ENCODE data around the gene PCID2. TPM values are rescaled to one million over a fixed set of nuclear protein-coding genes. Genes with fewer than 3 reads are reported as not detected.

Gene PCID2
- total RNA-seq, 1 donor from 2014 or later, result 61.1 TPM

- Histone ChIP-seq H3K4me3 (ENCODE audit: low read depth, low read length) (no peak overlapping the region), H3K27me3 (ENCODE audit: control insufficient read depth, insufficient read depth, low read length) (no peaks in the 10 kb centered on the region), H3K36me3 (ENCODE audit: control insufficient read depth, insufficient read depth, low read length) (no peaks in the 10 kb centered on the region)
- FAIRE-seq (no peak), DNase-seq (ENCODE audit: low read depth) (no peak)
- no peak for TF ChIP-seq CTCF (IDR thresholded peaks at IDR 0.05; ENCODE audit: insufficient read depth, low read length, severe bottlenecking)
These were observed 61.7 kb downstream of the PCID2 start for GRCh38 chr13:113146750-113147149.

- no peaks in the 10 kb centered on the region for H3K36me3 ChIP-seq (ENCODE audit: control insufficient read depth, insufficient read depth, low read length)
- DNase-seq (ENCODE audit: low read depth) (no peak), FAIRE-seq (no peak)
- no peak for TF ChIP-seq CTCF (IDR thresholded peaks at IDR 0.05; ENCODE audit: insufficient read depth, low read length, severe bottlenecking)
- no peaks in the 10 kb centered on the region for H3K27me3 ChIP-seq (ENCODE audit: control insufficient read depth, insufficient read depth, low read length)
- H3K4me3 ChIP-seq (ENCODE audit: low read depth, low read length), result no peak overlapping the region
These were observed 62.4 kb downstream of the PCID2 start for GRCh38 chr13:113145911-113146598.

- Histone ChIP-seq H3K4me3 (ENCODE audit: low read depth, low read length) (no peak overlapping the region), H3K36me3 (ENCODE audit: control insufficient read depth, insufficient read depth, low read length) (no peaks in the 10 kb centered on the region), H3K27me3 (ENCODE audit: control insufficient read depth, insufficient read depth, low read length) (no peaks in the 10 kb centered on the region)
- DNase-seq (ENCODE audit: low read depth) (no peak), FAIRE-seq (no peak)
- no peak for TF ChIP-seq CTCF (IDR thresholded peaks at IDR 0.05; ENCODE audit: insufficient read depth, low read length, severe bottlenecking)
These were observed 63.0 kb downstream of the PCID2 start for GRCh38 chr13:113145496-113145895.

- no peak for DNase-seq (ENCODE audit: low read depth)
- no peak for FAIRE-seq
- Histone ChIP-seq H3K4me3 (ENCODE audit: low read depth, low read length) (no peak overlapping the region), H3K27me3 (ENCODE audit: control insufficient read depth, insufficient read depth, low read length) (no peaks in the 10 kb centered on the region), H3K36me3 (ENCODE audit: control insufficient read depth, insufficient read depth, low read length) (no peaks in the 10 kb centered on the region)
- TF ChIP-seq CTCF (IDR thresholded peaks at IDR 0.05; ENCODE audit: insufficient read depth, low read length, severe bottlenecking), result no peak
These were observed 64.2 kb downstream of the PCID2 start for GRCh38 chr13:113144255-113144629.

- H3K36me3 ChIP-seq (ENCODE audit: control insufficient read depth, insufficient read depth, low read length), result no peaks in the 10 kb centered on the region
- no peak overlapping the region for H3K4me3 ChIP-seq (ENCODE audit: low read depth, low read length)
- FAIRE-seq (no peak), DNase-seq (ENCODE audit: low read depth) (no peak)
- no peak for TF ChIP-seq CTCF (IDR thresholded peaks at IDR 0.05; ENCODE audit: insufficient read depth, low read length, severe bottlenecking)
- H3K27me3 ChIP-seq (ENCODE audit: control insufficient read depth, insufficient read depth, low read length), result no peaks in the 10 kb centered on the region
These were observed 64.8 kb downstream of the PCID2 start for GRCh38 chr13:113143466-113144254.

Measured in bronchial epithelial cell (primary cell).